GM19025 (cell line): ENCODE results near the gene ERMP1.
A peak's percentile ranks its signal among the peaks of the same experiment; 100 is the strongest.
"Not testable (repeated sequence)": the region's sequence is repeated elsewhere in the genome, so short reads cannot be mapped to it uniquely, and the experiment has no call there.

ENCODE experiments used
- ATAC-seq: cut with Tn5 transposase; IDR thresholded peaks from one replicate; pipeline ENCODE4 v1.9.1; 2021; ENCODE audit warnings: mild to moderate bottlenecking, low read depth, moderate library complexity; ENCODE audit not compliant: unreplicated experiment

The ERMP1 gene, protein sequence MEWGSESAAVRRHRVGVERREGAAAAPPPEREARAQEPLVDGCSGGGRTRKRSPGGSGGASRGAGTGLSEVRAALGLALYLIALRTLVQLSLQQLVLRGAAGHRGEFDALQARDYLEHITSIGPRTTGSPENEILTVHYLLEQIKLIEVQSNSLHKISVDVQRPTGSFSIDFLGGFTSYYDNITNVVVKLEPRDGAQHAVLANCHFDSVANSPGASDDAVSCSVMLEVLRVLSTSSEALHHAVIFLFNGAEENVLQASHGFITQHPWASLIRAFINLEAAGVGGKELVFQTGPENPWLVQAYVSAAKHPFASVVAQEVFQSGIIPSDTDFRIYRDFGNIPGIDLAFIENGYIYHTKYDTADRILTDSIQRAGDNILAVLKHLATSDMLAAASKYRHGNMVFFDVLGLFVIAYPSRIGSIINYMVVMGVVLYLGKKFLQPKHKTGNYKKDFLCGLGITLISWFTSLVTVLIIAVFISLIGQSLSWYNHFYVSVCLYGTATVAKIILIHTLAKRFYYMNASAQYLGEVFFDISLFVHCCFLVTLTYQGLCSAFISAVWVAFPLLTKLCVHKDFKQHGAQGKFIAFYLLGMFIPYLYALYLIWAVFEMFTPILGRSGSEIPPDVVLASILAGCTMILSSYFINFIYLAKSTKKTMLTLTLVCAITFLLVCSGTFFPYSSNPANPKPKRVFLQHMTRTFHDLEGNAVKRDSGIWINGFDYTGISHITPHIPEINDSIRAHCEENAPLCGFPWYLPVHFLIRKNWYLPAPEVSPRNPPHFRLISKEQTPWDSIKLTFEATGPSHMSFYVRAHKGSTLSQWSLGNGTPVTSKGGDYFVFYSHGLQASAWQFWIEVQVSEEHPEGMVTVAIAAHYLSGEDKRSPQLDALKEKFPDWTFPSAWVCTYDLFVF

DNA sequence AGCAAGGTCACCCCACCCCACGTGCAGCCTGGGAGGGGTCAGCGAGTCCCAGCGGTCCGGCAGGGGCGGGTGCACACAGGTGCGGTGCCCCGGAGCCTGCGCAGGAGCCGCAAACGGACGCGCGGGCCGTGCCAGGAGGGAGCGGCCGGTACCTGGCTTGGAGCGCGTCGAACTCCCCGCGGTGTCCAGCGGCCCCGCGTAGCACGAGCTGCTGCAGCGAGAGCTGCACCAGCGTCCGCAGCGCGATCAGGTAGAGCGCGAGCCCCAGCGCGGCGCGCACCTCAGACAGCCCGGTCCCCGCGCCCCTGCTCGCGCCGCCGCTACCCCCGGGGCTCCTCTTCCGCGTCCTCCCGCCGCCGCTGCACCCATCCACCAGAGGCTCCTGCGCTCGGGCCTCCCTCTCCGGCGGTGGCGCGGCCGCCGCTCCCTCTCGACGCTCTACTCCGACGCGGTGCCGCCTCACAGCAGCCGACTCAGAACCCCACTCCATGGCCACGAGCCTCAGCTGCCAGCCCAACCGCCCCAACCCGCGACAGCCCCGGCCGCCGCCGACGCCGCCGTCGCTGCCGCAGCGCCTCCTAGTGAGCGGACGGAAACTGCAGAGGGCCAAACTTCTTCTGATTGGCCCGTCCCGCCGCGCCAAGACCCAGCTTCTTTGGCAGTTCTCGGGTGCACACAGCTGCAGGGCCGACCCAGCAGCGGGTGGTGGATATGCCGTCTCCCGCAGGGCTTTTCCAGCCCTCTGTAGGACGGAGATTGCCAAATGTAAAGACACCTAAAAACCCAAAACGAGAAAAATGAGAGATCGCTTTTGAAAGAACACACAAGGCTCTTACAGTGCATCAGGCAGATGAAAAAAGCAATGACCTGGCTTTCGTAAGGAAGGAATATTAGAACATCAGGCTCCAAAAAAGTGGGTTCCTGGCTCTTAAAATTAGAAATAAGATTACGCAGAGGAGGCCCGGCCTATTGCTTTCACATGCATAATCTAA, at the start of gene ERMP1:
Gene ERMP1 (minus strand): TSS at position 580 of the 992 bp plus-strand sequence. CDS start 90 bp downstream, at position 490.
- peak; percentile 83 for ATAC-seq

GRCh38 chr9:5882244-5883012, 49.5 kb upstream of the ERMP1 start:
- not testable (repeated sequence) for ATAC-seq

DNA sequence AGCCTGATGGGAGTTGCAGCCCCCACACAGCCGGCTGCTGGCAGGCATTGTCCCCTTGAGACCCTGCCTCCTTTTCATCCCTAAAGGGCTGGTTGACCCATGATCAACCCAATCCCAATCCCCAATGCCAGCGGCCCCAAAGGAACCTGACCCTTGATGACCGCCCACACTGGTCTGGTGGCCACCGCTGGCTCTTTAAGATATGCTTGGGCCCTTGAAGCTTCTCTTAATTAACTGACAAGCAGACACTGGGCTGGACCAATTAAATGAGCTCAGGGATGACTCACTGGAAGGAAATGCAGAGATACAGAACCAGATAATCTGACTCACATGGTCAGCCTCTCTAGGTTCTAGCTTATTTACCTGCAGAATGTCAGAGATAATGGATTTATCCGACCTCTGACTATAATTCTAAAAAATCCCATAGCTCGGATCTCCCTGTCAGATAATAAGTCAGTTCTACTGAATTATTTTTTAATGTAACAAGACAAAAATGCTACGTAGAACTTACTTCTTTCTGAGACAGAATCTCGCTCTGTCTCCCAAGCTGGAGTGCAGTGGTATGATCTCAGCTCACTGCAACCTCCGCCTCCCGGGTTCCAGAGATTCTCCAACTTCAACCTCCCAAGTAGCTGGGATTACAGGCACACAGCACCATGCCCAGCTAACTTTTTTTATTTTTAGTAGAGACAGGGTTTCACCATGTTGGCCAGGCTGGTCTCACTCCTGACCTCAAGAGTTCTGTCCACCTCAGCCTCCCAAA, 46.7 kb upstream of the ERMP1 start:
- no peak for ATAC-seq

DNA sequence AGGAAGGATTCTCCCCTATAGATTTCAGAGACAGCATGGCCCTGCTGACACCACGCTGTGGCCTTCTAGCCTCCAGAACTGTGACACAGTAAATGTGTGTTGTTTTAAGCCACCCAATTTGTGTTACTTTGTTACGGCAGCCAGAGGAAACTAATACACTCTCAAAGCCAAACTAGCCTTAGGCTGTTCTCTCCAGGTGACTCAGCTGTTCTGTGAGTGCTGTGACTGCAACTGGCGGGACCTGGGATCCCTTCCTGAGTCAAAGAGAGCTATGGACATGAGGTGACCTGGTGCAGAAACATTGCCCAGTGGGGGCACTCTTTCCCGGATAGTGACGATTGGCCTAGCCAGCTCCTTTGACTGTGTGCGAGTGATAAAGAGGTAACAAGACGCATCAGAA, 43.8 kb upstream of the ERMP1 start:
- no peak for ATAC-seq

DNA sequence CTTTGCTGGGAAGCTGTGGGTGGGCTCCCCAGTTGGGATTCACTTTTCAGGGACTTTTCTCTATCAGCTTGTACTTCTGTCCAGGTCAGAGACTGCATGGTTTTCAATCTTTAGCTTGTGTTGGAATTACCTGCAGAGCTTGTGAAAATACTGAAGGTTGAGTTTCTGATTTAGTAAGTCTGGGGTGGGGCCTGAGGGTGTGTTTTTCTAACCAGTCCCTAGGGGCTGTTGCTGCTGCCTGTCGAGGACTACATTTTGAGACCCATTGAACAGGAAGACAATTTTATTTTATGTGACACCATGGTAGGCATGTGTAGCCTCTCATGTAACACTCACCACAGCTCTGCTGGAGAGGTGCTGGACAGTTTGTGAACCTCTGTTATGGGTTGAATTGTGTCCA, 43.1 kb upstream of the ERMP1 start:
- peak; percentile 55 for ATAC-seq

DNA sequence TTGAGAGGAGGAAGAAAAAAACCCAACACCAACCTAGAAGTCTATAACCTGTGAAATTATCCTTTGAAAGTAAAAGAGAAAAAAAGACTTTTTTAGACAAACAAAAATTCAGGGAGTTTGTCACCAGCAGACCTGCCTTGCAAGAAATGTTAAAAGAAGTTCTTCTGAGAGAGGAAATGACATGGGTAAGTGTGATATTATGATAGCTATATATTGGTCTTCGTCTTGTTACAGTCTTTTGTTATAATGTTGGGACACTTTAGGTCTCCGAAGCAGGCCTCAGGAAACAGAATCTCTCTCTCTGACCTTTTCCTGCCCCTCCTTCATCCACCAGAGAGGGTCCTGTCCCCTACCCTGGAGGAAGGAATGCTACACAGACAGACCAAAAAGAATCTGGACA, 41.1 kb upstream of the ERMP1 start:
- ATAC-seq = no peak

DNA sequence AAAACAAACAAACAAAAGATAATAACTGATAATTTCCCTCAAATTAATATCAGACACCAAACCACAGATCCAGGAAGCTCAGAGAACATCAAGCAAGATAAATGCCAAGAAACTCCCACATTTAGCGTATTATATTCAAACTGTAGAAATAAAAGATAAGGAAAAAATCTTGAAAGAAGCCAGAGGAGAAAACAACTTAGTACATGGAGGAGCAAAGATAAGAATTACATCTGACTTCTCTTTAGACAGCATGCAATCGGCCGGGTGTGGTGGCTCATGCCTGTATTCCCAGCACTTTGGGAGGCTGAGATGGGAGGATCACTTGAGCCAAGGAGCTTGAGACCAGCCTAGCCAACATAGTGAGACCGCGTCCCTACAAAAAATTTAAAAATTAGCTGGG, 40.5 kb upstream of the ERMP1 start:
- no peak for ATAC-seq

DNA sequence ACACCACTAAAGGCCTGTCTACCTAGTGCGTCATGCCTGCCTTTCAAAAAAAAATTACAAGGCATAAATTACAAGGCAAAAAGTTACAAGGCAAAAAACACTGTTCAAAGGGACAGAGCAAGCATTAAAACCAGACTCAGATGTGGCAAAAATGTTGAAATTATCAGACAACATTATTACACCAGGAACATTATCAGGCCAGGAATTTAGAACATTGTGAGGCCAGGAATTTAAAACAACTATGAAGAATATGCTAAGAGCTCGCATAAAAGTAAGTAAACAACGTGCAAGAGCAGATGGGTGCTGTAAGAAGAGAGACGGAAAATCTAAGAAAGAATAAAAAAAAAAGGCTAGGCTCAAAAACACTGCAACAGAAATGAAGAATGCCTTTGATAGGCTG, 39.6 kb upstream of the ERMP1 start:
- ATAC-seq = no peak

- no peak for ATAC-seq
Observed at GRCh38 chr9:5871785-5872184, 38.9 kb upstream of the ERMP1 start.

- ATAC-seq = no peak
Observed at GRCh38 chr9:5870691-5871090, 37.8 kb upstream of the ERMP1 start.

DNA sequence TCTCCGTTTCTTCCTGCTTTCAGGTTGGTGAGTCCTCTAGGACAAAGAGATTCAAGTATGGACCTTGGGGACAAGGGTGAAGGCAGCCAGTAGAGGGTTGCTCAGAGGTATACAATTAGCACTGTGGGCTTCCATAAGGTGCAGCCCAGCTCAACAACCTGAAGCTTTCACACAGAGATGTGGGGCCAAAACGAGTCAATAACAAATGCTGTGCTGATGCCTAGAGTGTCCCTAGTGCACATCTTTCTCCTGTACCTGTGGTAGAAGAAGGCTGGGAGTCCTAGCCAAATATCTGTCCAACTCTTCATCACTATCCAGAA, 37.1 kb upstream of the ERMP1 start:
- no peak for ATAC-seq

DNA sequence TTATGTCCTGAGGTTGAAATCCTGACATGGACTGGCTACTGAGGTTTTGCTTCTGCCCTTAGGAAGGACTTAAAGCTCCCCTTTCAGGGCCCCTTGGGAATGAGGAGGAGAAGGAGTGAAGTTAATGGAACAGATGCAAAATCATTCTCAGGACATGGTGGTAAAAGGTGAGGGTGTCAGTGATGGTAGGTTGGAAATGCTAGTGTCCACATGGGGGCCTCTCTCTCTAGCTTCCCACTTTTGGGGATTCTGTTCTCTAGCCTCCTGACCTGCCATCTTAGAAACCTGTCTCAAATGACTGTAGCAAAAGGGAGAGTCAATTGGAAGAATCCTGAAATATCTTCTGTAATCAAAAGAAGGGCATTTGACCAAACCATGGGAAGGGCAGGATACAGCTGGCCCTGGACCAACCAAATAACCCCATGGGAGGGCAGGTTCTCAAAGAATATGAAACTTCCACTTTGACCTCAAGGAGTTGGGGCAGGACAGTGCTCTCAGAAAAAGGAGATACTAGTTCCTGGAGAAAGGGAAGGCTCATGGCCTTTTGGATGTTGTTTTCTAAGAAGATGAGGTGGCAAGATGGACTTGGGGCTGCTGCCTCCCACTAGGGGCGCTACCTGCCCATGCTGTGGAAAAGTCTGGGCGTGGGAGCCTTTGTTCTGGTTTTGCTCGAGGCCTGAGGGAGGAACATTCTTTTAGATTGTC, 36.5 kb upstream of the ERMP1 start:
- no peak for ATAC-seq

GRCh38 chr9:5868235-5868634, 35.3 kb upstream of the ERMP1 start:
- no peak for ATAC-seq

- no peak for ATAC-seq
Observed at GRCh38 chr9:5866685-5867084, 33.8 kb upstream of the ERMP1 start.

DNA sequence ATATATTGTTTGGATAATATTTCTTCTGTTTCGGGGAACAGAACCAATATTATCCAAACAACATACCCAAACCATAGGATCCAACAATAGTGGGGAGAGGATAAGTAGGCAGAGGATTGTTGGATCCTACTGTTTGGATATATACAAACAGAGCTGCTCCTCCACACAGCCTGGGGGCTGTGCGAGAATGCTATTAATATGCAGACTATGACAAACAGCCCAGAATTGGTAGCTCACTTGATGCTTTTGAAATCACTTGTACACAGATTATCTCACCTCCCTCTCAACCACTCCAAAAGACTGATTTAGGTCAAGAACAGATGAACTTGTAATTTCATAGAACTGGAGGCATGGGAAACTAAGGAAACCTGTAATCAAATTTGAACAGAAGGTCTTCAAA, 33.4 kb upstream of the ERMP1 start:
- no peak for ATAC-seq

- ATAC-seq = no peak
Observed at GRCh38 chr9:5864446-5864845, 31.5 kb upstream of the ERMP1 start.

DNA sequence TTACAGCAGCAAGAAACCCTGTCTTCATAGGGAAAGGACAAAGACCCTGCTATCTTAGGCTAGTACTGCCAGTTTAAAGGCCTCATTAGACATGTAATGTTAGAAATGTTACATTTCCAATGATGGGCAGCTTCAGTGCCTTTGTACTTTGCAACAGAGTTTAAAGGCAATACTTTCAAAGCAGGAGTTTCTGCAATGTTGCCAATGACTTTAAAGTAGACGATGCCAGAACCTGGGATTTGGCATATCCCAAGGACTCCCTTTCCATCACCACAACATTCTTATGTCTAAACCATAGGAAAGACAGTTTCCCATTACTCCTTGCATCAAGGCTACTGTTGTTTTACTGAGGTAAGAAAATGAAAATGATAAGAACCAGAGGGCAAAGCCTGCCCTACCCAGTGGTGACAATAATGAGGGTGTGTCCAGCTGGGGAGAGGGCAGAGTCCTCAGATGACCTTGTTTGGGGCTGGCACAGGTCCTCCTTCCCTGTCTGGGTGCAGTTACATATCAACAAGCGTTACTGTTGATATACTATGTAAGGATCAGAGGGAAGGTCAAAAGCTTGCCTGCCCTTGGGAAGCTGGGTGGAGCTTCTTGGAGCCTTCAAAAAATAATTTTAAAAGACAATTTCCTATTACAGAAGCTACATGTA, 30.3 kb upstream of the ERMP1 start:
- ATAC-seq = no peak

GRCh38 chr9:5858833-5859232, 25.9 kb upstream of the ERMP1 start:
- no peak for ATAC-seq
